Measurements from ENCODE around the gene DOCK10.

The DOCK10 gene

GRCh38 chr2:224816816-224817215 lies 225.5 kb downstream of the DOCK10 start:
- no peak for DNase-seq

DNA sequence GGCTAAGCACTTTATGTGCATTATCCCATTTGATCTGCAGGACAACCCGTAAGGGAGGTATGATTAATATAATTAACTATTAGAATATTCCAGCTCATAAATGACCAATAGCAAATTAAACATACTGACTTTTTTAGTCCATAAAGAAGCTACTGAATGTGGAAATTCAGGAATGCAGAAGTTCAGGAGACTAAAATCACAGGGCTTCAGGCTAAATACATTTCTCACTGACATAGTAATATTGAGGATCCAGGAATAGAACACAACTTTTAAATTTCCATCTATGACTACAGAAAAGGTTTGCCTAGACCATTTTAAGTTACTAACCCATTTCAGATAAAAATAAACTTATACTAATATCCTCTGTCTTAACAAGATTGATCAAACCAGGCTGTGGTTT lies 228.7 kb downstream of the DOCK10 start:
- no peak for DNase-seq

GRCh38 chr2:224807153-224807964 lies 234.9 kb downstream of the DOCK10 start:
- DNase-seq = no peak

DNA sequence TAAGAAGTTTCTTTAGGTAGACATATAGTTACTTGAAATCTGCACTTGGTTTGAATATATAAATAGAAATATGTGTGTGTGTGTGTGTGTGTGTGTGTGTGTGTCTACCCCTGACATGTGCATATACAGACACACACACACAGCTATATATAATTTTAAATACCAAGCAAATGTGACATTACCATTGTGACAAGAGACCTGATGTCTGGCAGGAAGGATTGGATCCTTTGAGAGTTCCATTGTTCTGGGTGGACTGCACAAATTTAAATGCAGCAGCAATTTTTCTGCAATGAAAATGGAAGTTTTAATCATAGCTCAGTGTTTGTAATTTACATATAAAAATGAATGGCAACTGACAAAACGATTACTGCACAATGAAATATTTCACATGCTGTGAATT lies 238.3 kb downstream of the DOCK10 start:
- DNase-seq = no peak

DNA sequence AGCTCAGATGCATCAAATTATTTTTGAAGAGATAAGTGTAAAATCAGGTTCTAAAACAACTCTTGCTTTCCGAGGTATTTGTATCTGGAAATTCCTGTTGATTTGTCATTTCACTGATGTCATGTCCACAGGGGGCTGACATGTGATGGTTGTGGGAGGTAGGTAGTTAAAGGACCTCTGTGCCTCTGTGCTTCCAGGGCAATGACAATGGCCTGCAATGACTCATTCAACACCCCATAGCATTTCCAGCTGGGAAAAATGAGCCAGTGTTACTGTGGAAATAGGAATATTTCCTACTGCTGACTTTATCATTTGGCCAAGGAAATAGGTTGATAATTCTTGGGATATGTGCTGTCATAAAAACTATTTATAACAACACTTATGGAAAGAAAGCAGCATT lies 239.9 kb downstream of the DOCK10 start:
- no peak for DNase-seq

DNA sequence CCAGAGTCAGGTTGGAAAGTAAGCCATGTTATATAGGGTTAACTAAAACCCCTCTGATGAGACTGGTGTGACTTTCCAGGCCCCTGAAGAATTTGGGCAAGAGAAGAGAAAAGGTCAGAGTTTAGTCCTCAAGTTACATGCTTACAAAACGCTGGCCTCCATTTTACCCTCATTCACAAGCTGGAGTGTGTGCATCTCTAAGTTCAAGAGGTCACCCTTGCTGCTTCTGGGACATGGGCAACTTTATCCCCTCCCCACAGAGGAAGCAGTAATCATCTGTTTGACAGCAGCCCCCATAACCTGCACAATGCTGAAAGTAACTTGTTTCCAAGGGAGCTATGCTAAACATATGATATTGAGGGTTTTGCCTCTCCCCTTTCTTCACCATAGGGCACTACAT lies 240.9 kb downstream of the DOCK10 start:
- DNase-seq = no peak

DNA sequence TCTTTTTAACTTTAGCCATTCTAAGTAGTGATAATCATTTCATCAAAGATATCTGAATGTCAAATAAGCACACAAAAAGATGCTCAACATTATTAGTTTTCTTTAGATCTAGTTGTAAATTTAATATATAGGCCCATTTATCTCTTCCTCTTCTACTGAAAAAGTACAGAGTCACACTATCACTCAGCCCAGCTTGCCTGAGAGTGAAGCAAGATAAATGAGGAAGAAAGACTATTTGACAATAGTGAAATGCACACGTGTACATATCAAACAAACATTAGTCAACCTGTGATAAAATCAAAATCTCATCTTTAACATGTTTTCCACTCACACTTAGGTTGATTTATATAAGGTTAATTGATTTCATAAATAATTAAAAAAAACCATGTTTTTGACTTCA lies 242.6 kb downstream of the DOCK10 start:
- no peak for DNase-seq

GRCh38 chr2:224798180-224798579 lies 244.1 kb downstream of the DOCK10 start:
- DNase-seq = no peak

DNA sequence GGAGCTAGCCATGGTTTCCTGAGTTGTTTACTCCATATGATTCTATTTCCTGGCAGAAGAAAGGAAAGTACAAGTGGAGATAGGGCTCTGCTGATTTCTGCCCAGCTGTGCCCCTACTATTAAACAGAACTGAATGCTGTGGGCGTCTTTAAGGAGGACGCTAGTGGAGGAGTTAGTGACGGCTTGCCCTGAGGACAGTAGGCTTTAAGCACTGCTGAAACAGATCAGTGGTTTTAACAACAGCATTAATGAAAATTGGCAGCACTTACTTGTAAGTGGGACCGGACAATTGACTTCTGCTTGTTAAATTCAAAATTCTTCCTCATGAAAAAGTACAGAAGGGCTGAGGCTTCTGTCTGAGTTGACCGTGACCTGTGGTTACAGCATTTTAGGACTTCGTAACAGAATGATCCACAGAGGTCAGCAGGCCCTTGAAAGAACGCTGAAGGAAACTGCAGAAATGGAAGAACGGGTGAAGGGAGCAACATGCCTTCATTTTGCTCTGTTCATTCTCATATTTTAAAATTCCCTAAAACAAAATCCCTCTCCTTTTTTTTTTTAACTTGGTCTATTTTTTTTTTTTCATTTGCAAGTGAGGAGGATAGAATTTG lies 245.5 kb downstream of the DOCK10 start:
- DNase-seq = no peak

DNA sequence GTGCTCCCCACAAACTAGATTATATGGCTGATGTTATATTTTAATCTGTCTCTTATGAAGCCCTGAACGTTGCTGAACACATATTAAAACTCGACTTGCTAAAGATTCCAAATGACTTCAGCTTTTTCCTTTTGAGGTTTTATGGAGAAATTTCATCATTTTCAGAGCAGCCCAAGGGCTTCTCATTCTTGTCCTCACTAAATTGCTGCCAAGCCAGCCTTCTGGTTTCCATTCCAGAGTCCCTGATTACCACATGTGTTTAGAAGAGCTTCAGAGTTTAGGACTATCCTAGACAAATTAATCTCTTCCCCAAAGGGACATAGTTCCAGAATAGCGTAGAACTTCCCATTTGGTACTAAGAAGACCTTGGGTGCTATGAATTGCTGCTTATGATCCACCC lies 248.3 kb downstream of the DOCK10 start:
- no peak for DNase-seq

GRCh38 chr2:224786848-224787247 lies 255.4 kb downstream of the DOCK10 start:
- DNase-seq = no peak

- no peak for DNase-seq
Observed at GRCh38 chr2:224781400-224781799, 260.9 kb downstream of the DOCK10 start.

DNA sequence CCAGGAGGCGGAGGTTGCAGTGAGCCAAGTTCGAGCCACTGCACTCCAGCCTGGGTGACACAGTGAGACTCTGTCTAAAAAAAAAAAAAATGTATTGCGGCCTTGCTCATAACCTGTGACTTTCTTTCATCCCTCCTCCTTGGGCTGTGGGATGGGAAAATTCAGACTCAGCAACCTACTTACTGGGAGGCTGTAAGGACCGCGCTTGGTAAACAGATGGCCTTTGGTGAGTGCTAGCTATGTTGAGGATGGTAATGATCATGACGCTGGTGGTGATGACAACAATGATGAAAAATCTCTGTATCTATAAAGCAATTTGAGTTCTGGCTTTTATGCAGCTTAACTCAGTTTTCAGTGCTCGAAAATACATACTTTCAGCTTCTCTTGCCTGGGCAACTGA lies 261.4 kb downstream of the DOCK10 start:
- no peak for DNase-seq

- DNase-seq = no peak
Observed at GRCh38 chr2:224780106-224780505, 262.2 kb downstream of the DOCK10 start.

- DNase-seq = peak; percentile 50
Observed at GRCh38 chr2:224778474-224778877, 263.8 kb downstream of the DOCK10 start.

GRCh38 chr2:224777559-224777930 lies 264.7 kb downstream of the DOCK10 start:
- DNase-seq = no peak

DNA sequence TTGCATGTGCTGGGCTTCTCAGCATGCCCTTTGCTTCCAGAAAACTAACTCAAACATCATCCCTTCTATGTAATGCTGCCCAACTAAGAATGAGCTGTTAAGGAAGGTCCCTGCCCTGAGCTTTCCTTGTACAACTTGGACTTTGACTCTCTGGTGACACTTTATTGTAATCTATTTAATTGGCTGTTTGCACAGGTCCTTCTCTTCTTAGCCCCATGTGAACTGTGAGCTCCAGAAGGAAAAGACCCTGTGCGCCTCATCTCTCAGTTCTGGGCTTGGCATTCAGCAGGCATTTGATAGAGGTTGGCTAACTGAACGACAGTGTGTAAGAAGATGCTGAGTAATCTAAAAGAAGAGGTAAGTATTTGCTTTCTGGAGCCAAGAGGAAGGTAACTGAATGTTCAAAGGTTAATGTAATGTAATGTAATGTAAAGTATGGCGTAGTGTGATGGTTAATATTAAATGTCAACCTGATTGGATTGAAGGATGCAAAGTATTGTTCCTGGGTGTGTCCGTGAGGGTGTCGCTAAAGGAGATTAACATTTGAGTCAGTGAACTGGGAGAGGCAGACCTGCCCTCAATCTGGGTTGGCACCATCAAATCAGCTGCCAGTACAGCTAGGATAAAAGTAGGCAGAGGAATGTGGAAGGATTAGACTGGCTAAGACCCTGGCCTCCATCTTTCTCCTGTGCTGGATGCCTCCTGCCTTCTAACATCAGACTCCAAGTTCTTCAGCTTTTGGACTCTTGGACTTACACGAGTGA lies 265.3 kb downstream of the DOCK10 start:
- DNase-seq = no peak

DNA sequence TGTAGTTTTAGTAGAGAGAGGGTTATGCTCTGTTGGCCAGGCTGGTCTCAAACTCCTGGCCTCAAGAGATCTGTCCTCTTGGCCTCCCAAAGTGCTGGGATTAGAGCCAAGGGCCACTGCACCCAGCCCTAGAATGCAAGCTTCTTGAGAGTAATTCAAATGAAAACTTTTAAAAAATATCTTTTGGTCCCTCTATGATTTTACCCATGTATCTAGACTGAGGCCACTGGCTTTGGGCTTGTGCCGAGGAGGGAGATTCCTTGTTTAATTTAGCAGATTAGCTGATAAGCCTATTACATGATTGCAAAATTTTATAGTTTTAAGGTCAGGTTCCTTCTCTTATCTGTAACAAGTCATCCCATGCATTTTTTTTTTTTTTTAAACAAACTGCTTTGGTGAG lies 266.6 kb downstream of the DOCK10 start:
- no peak for DNase-seq

GRCh38 chr2:224774735-224775134 lies 267.5 kb downstream of the DOCK10 start:
- DNase-seq = no peak

- DNase-seq = peak; percentile 13
Observed at GRCh38 chr2:224772494-224772893, 269.8 kb downstream of the DOCK10 start.

DNA sequence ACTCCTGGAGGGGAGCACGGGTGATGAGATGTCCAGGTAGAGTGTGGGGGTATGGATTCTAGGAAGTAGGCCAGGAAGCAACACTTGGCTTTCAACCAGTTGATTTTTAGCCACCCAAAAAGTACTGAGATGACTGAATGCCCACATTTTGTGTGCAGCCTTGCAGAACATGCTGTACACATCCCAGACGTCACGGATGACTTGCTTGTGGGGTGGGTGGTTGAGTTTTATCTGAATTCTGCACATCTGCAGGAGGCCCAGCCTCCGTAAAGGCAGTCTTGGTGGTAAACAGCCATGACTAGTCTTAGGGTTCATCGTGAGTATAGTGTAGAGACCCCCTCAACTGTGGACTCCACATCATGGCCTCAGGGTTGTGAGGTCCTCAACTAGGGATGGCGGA lies 272.8 kb downstream of the DOCK10 start:
- no peak for DNase-seq

DNA sequence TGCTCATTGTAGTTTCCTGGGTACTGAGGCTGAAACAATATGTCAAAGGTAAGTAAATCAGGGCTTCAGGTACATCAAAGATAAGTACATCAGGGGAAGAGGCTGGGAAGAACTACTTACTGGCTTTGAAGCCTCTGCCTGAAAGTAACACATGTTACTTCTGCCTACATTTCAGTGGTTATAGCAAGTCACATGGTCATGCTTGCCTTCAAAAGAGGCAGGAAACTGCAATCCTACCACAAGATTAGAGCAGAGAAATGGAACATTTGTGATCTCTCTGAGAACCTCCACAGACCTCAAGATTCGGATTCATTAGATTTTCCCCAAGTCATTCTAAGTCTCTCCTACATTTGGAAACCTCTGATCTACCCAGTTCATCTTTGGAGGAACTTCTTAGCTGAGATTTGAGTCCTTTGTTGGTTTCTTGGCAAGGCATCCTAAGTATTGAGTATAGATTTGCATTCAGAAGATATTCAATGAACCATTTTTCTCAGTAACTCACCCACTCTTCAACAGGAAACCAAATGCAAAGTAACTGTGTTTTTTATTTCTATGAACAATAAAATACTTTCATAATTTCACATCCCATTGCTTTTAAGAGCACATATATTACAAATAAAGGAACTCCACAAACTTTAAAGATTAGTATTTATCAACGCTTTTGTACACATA lies 277.6 kb downstream of the DOCK10 start:
- no peak for DNase-seq

DNA sequence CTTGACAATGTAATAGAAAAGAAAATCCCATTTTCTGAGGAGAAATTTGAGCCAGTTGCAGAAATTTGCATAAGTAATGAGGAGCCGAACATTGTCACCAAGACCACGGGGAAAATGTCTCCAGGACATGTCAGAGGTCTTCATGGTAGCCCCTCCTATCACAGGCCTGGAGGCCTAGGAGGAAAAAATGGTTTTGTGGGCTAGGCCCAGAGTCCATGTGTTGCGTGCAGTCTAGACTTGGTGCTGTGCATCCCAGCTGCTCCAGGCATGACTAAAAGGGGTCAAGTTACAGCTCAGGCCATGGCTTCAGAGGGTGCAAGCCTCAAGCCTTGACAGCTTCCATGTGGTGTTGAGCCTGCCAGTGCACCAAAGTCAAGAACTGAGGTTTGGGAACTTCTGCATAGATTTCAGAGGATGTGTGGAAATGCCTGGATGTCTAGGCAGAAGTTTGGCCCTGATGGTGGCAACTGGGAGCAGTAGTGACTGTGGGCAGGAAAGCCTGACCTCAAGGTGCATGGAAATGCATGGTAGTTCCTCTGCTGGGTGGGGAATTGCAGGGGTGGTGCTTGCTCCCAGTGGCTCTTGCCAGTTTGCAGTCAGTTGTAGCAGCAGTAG lies 284.2 kb downstream of the DOCK10 start:
- DNase-seq = no peak

All from NCI-H748 treated with DMSO at 0.1 percent for 48 hours (cell line).